AG20443 (cell line): ENCODE measurements around the gene ADGRV1.

Source experiments
- DNase-seq: peaks from one replicate; pipeline ENCODE4 v3.0.0; 2012; ENCODE audit warnings: low spot score, mixed read lengths

ADGRV1 gene

GRCh38 chr5:90875456-90875855 lies 316.9 kb downstream of the ADGRV1 start:
- no peak for DNase-seq

- DNase-seq, result no peak
Measured at GRCh38 chr5:90876366-90876765, 317.8 kb downstream of the ADGRV1 start.

- no peak for DNase-seq
Measured at GRCh38 chr5:90877049-90877448, 318.5 kb downstream of the ADGRV1 start.

- no peak for DNase-seq
Measured at GRCh38 chr5:90878081-90878480, 319.5 kb downstream of the ADGRV1 start.

- peak; percentile 11 for DNase-seq
Measured at GRCh38 chr5:90878549-90879196, 320.1 kb downstream of the ADGRV1 start.

- no peak for DNase-seq
Measured at GRCh38 chr5:90881626-90882150, 323.1 kb downstream of the ADGRV1 start.

GRCh38 chr5:90882448-90882847 lies 323.9 kb downstream of the ADGRV1 start:
- no peak for DNase-seq

GRCh38 chr5:90885180-90885868 lies 326.7 kb downstream of the ADGRV1 start:
- no peak for DNase-seq

- DNase-seq, result no peak
Measured at GRCh38 chr5:90886381-90886780, 327.8 kb downstream of the ADGRV1 start.

GRCh38 chr5:90888511-90889324 lies 330.1 kb downstream of the ADGRV1 start:
- DNase-seq, result no peak

- DNase-seq, result no peak
Measured at GRCh38 chr5:90889325-90889600, 330.7 kb downstream of the ADGRV1 start.

- no peak for DNase-seq
Measured at GRCh38 chr5:90890180-90890579, 331.6 kb downstream of the ADGRV1 start.

GRCh38 chr5:90894866-90895420 lies 336.3 kb downstream of the ADGRV1 start:
- no peak for DNase-seq

GRCh38 chr5:90897618-90898017 lies 339.0 kb downstream of the ADGRV1 start:
- DNase-seq, result no peak

GRCh38 chr5:90898326-90899013 lies 339.9 kb downstream of the ADGRV1 start:
- DNase-seq, result no peak

GRCh38 chr5:90899014-90899604 lies 340.5 kb downstream of the ADGRV1 start:
- no peak for DNase-seq

- DNase-seq, result no peak
Measured at GRCh38 chr5:90901261-90901660, 342.7 kb downstream of the ADGRV1 start.

- no peak for DNase-seq
Measured at GRCh38 chr5:90902170-90902569, 343.6 kb downstream of the ADGRV1 start.

GRCh38 chr5:90902651-90903386 lies 344.2 kb downstream of the ADGRV1 start:
- DNase-seq, result no peak

GRCh38 chr5:90909101-90909503 lies 350.5 kb downstream of the ADGRV1 start:
- DNase-seq, result no peak

- DNase-seq, result no peak
Measured at GRCh38 chr5:90909940-90910339, 351.3 kb downstream of the ADGRV1 start.
